Measurements from ENCODE around the gene C1orf232. TPM values are rescaled to one million over a fixed set of nuclear protein-coding genes. Genes with fewer than 3 reads are reported as not detected.

Gene C1orf232
- total and polyA plus RNA-seq, 9 of the 15 experiments (the other 6 are each of a cell fraction or from before 2014, with no cell fraction given) = not detected

DNA sequence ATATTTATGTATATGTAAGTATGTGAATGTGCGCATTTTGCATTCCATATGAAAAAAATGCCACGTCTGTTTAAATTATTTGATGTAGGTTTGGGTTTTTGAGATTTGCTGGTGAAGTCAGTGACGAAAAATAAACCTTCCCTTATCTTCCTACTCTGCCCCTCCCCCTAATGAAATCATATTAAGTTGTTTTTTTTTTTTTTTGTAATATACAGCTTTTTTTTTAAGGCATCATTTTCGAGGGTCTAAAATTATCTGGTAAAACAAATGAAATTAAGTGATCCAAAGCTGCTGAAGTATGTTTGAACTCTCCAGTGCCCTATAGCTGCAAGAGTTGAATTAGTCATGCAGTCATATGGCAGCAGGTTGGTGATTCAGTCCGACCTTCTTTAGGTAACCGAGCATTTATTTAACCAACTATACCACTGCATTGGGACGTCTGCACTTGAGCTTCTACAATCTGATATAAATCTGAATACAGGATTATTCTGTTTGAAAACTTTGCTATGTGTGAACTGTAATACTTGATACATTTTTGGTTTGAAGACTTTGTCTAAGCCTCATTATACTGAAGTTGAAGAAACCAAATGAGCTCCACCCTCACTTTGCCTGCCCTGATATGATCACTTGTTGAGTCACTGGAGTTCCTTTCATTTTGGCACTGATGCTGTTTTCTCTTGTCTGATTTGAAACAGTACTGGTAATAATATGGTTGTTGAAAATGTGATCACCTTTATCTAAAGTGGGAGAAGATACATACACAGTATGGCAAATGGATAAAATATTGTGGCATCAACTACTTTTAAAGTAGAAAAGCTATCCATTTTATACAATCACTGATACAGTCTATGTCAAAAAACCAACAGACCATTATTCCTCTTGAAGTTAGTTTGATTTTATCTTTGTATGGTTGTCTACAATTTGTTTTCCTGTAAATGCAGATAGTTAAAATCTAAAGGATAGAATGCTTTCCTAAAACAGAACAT, 45.5 kb downstream of the C1orf232 start (continued):
- peak in 1 of 2 experiments; percentile 72 for TF ChIP-seq AFF1 (IDR thresholded peaks at IDR 0.05; ENCODE audit: low read depth in 1 of 2, partially characterized antibody in 2 of 2)
- peak; percentile 75; the same call in 1 of the 2 replicates for TF ChIP-seq GATAD2A (IDR thresholded peaks at IDR 0.05)
- no peak for TF ChIP-seq XRCC4 (IDR thresholded peaks at IDR 0.05; ENCODE audit: extremely low read depth, insufficient read depth, insufficient read length)
- peak; percentile 53 for TF ChIP-seq SMAD4 (CRISPR knock-in tag; conservative IDR thresholded peaks at IDR 0.05)
- no peak for TF ChIP-seq ZNF274 (IDR thresholded peaks at IDR 0.05; ENCODE audit: borderline replicate concordance, low read depth, low read length)
- TF ChIP-seq ETV6 (IDR thresholded peaks at IDR 0.05; ENCODE audit: borderline replicate concordance in 1 of 2, low read depth in 2 of 2, low read length in 1 of 2) = no peak
- TF ChIP-seq ETV6 (CRISPR knock-in tag; IDR thresholded peaks at IDR 0.05; ENCODE audit: borderline replicate concordance) = no peak
- peak; percentile 55; the same call in 1 of the 2 replicates for TF ChIP-seq MAFK (IDR thresholded peaks at IDR 0.05; ENCODE audit: low read length)
- TF ChIP-seq CBFA2T3 (IDR thresholded peaks at IDR 0.05) = peak; percentile 81
- TF ChIP-seq, protein P1, sequence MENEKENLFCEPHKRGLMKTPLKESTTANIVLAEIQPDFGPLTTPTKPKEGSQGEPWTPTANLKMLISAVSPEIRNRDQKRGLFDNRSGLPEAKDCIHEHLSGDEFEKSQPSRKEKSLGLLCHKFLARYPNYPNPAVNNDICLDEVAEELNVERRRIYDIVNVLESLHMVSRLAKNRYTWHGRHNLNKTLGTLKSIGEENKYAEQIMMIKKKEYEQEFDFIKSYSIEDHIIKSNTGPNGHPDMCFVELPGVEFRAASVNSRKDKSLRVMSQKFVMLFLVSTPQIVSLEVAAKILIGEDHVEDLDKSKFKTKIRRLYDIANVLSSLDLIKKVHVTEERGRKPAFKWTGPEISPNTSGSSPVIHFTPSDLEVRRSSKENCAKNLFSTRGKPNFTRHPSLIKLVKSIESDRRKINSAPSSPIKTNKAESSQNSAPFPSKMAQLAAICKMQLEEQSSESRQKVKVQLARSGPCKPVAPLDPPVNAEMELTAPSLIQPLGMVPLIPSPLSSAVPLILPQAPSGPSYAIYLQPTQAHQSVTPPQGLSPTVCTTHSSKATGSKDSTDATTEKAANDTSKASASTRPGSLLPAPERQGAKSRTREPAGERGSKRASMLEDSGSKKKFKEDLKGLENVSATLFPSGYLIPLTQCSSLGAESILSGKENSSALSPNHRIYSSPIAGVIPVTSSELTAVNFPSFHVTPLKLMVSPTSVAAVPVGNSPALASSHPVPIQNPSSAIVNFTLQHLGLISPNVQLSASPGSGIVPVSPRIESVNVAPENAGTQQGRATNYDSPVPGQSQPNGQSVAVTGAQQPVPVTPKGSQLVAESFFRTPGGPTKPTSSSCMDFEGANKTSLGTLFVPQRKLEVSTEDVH (IDR thresholded peaks at IDR 0.05; ENCODE audit: low read depth, partially characterized antibody) = peak; percentile 17
- no peak for TF ChIP-seq YBX1 (IDR thresholded peaks at IDR 0.05)
- TF ChIP-seq CAMTA2 (CRISPR knock-in tag; conservative IDR thresholded peaks at IDR 0.05) = no peak
- no peak for TF ChIP-seq NUFIP1 (IDR thresholded peaks at IDR 0.05; ENCODE audit: partially characterized antibody)
- no peak for TF ChIP-seq XRCC3 (IDR thresholded peaks at IDR 0.05)
- TF ChIP-seq POLR2B (IDR thresholded peaks at IDR 0.05; ENCODE audit: low read depth, partially characterized antibody) = no peak
- peak; percentile 70 for TF ChIP-seq BACH1 (tag; IDR thresholded peaks at IDR 0.05)
- TF ChIP-seq CCNT2 (IDR thresholded peaks at IDR 0.05; ENCODE audit: borderline replicate concordance, extremely low read depth, insufficient read length, low read depth, low read length) = peak; percentile 50
- TF ChIP-seq SLC30A9 (CRISPR knock-in tag; IDR thresholded peaks at IDR 0.05) = no peak
- peak; percentile 91 for TF ChIP-seq SMARCA4 (IDR thresholded peaks at IDR 0.05)
- TF ChIP-seq MYNN (IDR thresholded peaks at IDR 0.05) = 0 out of 2 replicates have a peak, but pooled peaks have one; percentile 30
- TF ChIP-seq MYNN (CRISPR knock-in tag; IDR thresholded peaks at IDR 0.05) = no peak
- peak; percentile 76 for TF ChIP-seq TOE1 (IDR thresholded peaks at IDR 0.05; ENCODE audit: borderline replicate concordance)
- no peak for TF ChIP-seq TOE1 (CRISPR knock-in tag; IDR thresholded peaks at IDR 0.05; ENCODE audit: borderline replicate concordance, low read depth)
